WERI-Rb-1 (cell line): Measurements from ENCODE around the gene GGCX.

ENCODE experiments used
- DNase-seq: peaks from one replicate; pipeline ENCODE4 v3.0.0-alpha.2; 2020
- H3K27ac ChIP-seq: fragments of 250-450 bp; sonication (Bioruptor Pico); 2 replicates; pipeline ENCODE4 v1.5.1; 2020; ENCODE audit warnings: mild to moderate bottlenecking, moderate library complexity
- H3K27me3 ChIP-seq: fragments of 250-450 bp; sonication (Bioruptor Pico); 2 replicates; pipeline ENCODE4 v1.5.1; 2021; ENCODE audit warnings: mild to moderate bottlenecking, low read depth, moderate library complexity; ENCODE audit not compliant: insufficient read depth, severe bottlenecking
- H3K36me3 ChIP-seq: fragments of 250-450 bp; sonication (Bioruptor Pico); 2 replicates; pipeline ENCODE4 v1.5.1; 2020; ENCODE audit warnings: mild to moderate bottlenecking, moderate library complexity
- H3K4me3 ChIP-seq: 2 replicates; pipeline ENCODE4 v1.5.1; 2011; ENCODE audit warnings: low read depth, mild to moderate bottlenecking, control low read depth, low read length
- H3K9me3 ChIP-seq: fragments of 250-450 bp; sonication (Bioruptor Pico); 2 replicates; pipeline ENCODE4 v1.5.1; 2021; ENCODE audit warnings: mild to moderate bottlenecking, moderate library complexity; ENCODE audit not compliant: severe bottlenecking
- CTCF ChIP-seq: IDR thresholded peaks from 2 replicates; pipeline ENCODE4 v1.5.1; 2011; ENCODE audit warnings: low read depth, mild to moderate bottlenecking, control low read depth, inconsistent platforms, low read length

GGCX gene

GRCh38 chr2:85542777-85543176 lies 18.5 kb downstream of the GGCX start:
- H3K27ac ChIP-seq = peak overlapping the region; percentile 25; the same call in 1 of the 2 replicates
- H3K27me3 ChIP-seq = no peaks in the 10 kb centered on the region
- H3K9me3 ChIP-seq = no peaks in the 10 kb centered on the region
- H3K36me3 ChIP-seq = peaks cover 87% of the 10 kb centered on the region
- no peak for DNase-seq
- TF ChIP-seq CTCF = no peak
- H3K4me3 ChIP-seq = peak overlapping the region; percentile 5; the same call in 1 of the 2 replicates

DNA sequence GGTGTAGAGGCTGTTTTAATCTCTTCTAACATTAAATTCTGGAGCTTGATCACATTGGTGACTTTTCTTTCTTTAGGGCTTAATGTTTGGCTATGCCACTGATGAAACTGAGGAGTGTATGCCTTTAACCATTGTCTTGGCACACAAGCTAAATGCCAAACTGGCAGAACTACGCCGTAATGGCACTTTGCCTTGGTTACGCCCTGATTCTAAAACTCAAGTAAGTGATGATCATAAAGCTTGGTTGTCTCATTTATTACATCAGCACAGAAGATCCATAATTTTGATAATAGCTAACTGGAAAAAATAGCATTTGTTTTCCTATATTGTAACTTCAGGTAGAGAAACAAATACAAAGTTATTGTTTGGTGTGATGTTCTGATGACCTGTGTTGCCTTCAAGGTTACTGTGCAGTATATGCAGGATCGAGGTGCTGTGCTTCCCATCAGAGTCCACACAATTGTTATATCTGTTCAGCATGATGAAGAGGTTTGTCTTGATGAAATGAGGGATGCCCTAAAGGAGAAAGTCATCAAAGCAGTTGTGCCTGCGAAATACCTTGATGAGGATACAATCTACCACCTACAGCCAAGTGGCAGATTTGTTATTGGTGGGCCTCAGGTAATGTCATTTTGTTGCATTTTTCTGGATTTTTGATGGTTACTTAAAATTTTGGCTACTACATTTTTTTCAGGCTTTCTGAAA lies 19.4 kb downstream of the GGCX start:
- H3K27ac ChIP-seq = no peak overlapping the region
- H3K36me3 ChIP-seq = peaks cover 80% of the 10 kb centered on the region
- no peak for DNase-seq
- no peaks in the 10 kb centered on the region for H3K9me3 ChIP-seq
- H3K27me3 ChIP-seq = no peaks in the 10 kb centered on the region
- H3K4me3 ChIP-seq = peak overlapping the region; percentile 85
- no peak for TF ChIP-seq CTCF

GRCh38 chr2:85541262-85541661 lies 20.0 kb downstream of the GGCX start:
- H3K27ac ChIP-seq = no peak overlapping the region
- no peak for DNase-seq
- H3K4me3 ChIP-seq = peak overlapping the region; percentile 85
- peaks cover 75% of the 10 kb centered on the region for H3K36me3 ChIP-seq
- no peaks in the 10 kb centered on the region for H3K9me3 ChIP-seq
- TF ChIP-seq CTCF = no peak
- no peaks in the 10 kb centered on the region for H3K27me3 ChIP-seq

DNA sequence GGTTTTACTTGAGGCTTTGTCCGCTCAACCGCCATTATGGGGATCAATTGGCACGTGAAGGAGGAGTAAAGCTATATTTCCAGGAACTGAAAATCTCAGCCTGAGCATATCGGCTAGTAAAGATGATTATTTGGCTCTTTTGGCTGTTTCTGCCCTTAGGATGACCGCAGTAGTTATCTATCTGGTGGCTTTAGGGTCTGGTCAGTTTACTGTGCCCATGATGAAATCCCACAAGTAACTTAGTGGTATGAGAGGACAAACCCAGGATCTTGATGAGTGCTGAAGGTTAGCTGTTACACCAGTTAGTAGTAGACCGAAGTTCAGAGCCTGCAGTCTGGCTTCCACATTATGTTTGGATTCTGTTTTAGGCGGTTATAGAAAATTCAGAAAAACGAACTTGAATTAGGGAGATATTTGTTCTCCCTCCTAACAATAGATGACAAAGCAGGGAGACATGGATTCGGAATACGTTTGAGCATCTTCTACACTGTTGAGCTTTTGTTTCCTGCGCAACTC lies 21.1 kb downstream of the GGCX start:
- DNase-seq = no peak
- peak overlapping the region; percentile 99 for H3K27ac ChIP-seq
- H3K36me3 ChIP-seq = peaks cover 65% of the 10 kb centered on the region
- no peak for TF ChIP-seq CTCF
- H3K27me3 ChIP-seq = no peaks in the 10 kb centered on the region
- peak overlapping the region; percentile 85 for H3K4me3 ChIP-seq
- no peaks in the 10 kb centered on the region for H3K9me3 ChIP-seq

DNA sequence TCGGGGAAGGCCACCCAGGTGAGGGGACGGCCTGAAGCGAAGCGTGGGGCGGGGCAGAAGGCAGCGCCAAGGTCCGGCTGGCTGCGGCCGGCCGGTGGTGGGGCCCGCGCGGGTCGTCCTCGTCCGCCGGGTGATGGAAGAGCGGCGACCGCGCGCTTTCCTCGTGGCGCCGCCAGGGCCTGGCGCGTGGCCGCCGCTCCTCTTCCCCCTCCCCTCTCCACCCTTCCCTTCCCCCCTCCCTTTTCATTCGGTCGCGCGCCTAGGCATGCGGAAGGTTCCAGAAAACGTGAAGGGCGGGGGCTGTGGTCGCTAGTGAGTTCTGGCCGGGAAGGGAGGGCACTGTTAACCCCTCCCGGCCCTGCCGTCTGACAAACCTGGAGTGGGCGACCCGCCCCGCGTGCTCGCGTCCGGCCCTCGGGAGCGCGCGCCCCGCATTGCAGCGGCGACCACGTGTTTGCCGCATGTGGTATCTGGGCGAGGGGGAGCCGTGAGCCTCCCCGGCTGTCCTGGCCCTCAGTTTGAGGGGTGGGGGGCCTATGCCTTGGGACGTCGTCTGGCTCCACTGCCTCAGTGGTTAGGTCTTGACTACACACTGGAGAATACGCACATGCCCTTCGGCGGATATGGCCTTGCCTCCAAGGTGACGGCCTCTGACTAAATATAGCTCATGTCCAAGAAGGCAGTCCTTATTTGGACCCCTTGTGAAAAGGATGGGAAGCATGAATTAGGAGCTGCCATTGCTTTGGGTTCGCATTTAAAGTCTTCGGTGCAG lies 21.7 kb downstream of the GGCX start:
- DNase-seq = peak; percentile 61
- Histone ChIP-seq H3K36me3 (peaks cover 58% of the 10 kb centered on the region), H3K9me3 (no peaks in the 10 kb centered on the region)

More for the DNA sequence above, 21.7 kb downstream of the GGCX start:
- TF ChIP-seq CTCF = no peak
- Histone ChIP-seq H3K27me3 (no peaks in the 10 kb centered on the region), H3K27ac (peak overlapping the region; percentile 99), H3K4me3 (peak overlapping the region; percentile 85)
